ENCODE data around the gene RBMS1. TPM values are rescaled to one million over a fixed set of nuclear protein-coding genes. Genes with fewer than 3 reads are reported as not detected.

The RBMS1 gene
- total RNA-seq, 1 donor: 111 TPM

GRCh38 chr2:160409480-160409879, 84.1 kb downstream of the RBMS1 start:
- no peaks in the 10 kb centered on the region for H3K27me3 ChIP-seq (ENCODE audit: insufficient read depth, low read length)
- peaks cover 70% of the 10 kb centered on the region for H3K79me2 ChIP-seq (ENCODE audit: insufficient read depth, low read length)
- H3K4me3 ChIP-seq (ENCODE audit: insufficient read depth, low read length): no peak overlapping the region
- peaks cover 38% of the 10 kb centered on the region for H3K4me1 ChIP-seq (ENCODE audit: insufficient read depth, low read length)
- H4K20me1 ChIP-seq (ENCODE audit: insufficient read depth, low read length): peaks cover 11% of the 10 kb centered on the region
- TF ChIP-seq, protein P1, sequence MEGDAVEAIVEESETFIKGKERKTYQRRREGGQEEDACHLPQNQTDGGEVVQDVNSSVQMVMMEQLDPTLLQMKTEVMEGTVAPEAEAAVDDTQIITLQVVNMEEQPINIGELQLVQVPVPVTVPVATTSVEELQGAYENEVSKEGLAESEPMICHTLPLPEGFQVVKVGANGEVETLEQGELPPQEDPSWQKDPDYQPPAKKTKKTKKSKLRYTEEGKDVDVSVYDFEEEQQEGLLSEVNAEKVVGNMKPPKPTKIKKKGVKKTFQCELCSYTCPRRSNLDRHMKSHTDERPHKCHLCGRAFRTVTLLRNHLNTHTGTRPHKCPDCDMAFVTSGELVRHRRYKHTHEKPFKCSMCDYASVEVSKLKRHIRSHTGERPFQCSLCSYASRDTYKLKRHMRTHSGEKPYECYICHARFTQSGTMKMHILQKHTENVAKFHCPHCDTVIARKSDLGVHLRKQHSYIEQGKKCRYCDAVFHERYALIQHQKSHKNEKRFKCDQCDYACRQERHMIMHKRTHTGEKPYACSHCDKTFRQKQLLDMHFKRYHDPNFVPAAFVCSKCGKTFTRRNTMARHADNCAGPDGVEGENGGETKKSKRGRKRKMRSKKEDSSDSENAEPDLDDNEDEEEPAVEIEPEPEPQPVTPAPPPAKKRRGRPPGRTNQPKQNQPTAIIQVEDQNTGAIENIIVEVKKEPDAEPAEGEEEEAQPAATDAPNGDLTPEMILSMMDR (IDR thresholded peaks at IDR 0.05; ENCODE audit: extremely low read depth, low read depth, low read length): no peak
- DNase-seq (ENCODE audit: insufficient read length, low spot score, missing footprints): no peak
- H3K4me2 ChIP-seq (ENCODE audit: insufficient read depth, low read length): no peak overlapping the region
- no peaks in the 10 kb centered on the region for H3K36me3 ChIP-seq (ENCODE audit: insufficient read depth, low read length)
- H2AFZ ChIP-seq (ENCODE audit: low read length): no peak overlapping the region
- H3K9me3 ChIP-seq (ENCODE audit: low read depth, low read length): no peaks in the 10 kb centered on the region
- H3K27ac ChIP-seq (ENCODE audit: low read depth, low read length): peak overlapping the region; percentile 24

- no peaks in the 10 kb centered on the region for H3K27me3 ChIP-seq (ENCODE audit: insufficient read depth, low read length)
- no peaks in the 10 kb centered on the region for H3K36me3 ChIP-seq (ENCODE audit: insufficient read depth, low read length)
- H4K20me1 ChIP-seq (ENCODE audit: insufficient read depth, low read length): peaks cover 12% of the 10 kb centered on the region
- H3K4me1 ChIP-seq (ENCODE audit: insufficient read depth, low read length): peaks cover 44% of the 10 kb centered on the region
- no peak overlapping the region for H3K4me3 ChIP-seq (ENCODE audit: insufficient read depth, low read length)
- peaks cover 71% of the 10 kb centered on the region for H3K79me2 ChIP-seq (ENCODE audit: insufficient read depth, low read length)
- DNase-seq (ENCODE audit: insufficient read length, low spot score, missing footprints): no peak
- H2AFZ ChIP-seq (ENCODE audit: low read length): no peak overlapping the region
- peak overlapping the region; percentile 76 for H3K4me2 ChIP-seq (ENCODE audit: insufficient read depth, low read length)
- no peaks in the 10 kb centered on the region for H3K9me3 ChIP-seq (ENCODE audit: low read depth, low read length)
- H3K27ac ChIP-seq (ENCODE audit: low read depth, low read length): peak overlapping the region; percentile 45
- TF ChIP-seq, protein P1 (IDR thresholded peaks at IDR 0.05; ENCODE audit: extremely low read depth, low read depth, low read length): peak; percentile 6
These were observed 84.7 kb downstream of the RBMS1 start for GRCh38 chr2:160408959-160409291.

DNA sequence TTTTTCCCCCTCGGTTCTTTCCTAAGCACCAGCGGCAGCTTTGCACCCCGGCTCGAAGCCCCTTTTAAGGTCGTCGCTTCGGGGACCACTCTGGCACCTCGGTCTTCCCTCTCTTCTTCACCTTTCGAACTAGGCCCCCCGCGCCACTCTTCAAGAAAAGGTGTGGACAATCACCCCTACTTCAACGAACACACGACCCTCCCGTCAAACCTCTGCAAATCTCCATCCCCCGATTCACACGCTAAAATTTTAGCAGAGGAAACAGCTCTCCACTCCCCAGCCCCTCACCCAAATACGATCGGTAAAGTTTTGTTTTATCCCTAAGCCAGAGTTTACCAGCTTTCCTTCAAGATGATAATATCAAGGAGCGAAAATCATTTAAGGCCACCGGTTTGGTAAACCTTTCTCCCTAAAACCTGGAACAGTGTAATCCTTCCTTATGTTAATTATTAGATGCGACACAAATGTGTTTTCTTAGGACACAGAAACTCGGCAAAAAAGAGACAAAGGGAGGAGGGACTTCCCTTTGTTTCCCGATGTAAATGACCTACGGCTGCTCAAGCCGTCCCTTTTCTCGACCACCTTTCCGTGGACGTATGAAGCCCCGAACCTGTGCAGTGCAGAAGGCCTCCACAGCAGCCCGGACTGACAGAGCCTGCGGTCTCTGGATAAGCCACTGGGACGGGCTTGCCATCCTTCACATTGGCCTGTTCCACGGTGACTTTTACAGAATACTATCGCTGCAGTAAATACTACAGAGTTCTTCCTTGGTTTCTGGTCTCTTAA, 85.2 kb downstream of the RBMS1 start:
- peak overlapping the region; percentile 76 for H3K4me2 ChIP-seq (ENCODE audit: insufficient read depth, low read length)
- no peaks in the 10 kb centered on the region for H3K36me3 ChIP-seq (ENCODE audit: insufficient read depth, low read length)
- no peaks in the 10 kb centered on the region for H3K9me3 ChIP-seq (ENCODE audit: low read depth, low read length)
- H3K27ac ChIP-seq (ENCODE audit: low read depth, low read length): peak overlapping the region; percentile 45
- peak overlapping the region; percentile 62 for H3K4me3 ChIP-seq (ENCODE audit: insufficient read depth, low read length)
- TF ChIP-seq, protein P1 (IDR thresholded peaks at IDR 0.05; ENCODE audit: extremely low read depth, low read depth, low read length): no peak
- peaks cover 71% of the 10 kb centered on the region for H3K79me2 ChIP-seq (ENCODE audit: insufficient read depth, low read length)
- peak; percentile 25 for DNase-seq (ENCODE audit: insufficient read length, low spot score, missing footprints)
- no peak overlapping the region for H2AFZ ChIP-seq (ENCODE audit: low read length)
- H3K4me1 ChIP-seq (ENCODE audit: insufficient read depth, low read length): peaks cover 49% of the 10 kb centered on the region
- H3K27me3 ChIP-seq (ENCODE audit: insufficient read depth, low read length): no peaks in the 10 kb centered on the region
- H4K20me1 ChIP-seq (ENCODE audit: insufficient read depth, low read length): peaks cover 16% of the 10 kb centered on the region

DNA sequence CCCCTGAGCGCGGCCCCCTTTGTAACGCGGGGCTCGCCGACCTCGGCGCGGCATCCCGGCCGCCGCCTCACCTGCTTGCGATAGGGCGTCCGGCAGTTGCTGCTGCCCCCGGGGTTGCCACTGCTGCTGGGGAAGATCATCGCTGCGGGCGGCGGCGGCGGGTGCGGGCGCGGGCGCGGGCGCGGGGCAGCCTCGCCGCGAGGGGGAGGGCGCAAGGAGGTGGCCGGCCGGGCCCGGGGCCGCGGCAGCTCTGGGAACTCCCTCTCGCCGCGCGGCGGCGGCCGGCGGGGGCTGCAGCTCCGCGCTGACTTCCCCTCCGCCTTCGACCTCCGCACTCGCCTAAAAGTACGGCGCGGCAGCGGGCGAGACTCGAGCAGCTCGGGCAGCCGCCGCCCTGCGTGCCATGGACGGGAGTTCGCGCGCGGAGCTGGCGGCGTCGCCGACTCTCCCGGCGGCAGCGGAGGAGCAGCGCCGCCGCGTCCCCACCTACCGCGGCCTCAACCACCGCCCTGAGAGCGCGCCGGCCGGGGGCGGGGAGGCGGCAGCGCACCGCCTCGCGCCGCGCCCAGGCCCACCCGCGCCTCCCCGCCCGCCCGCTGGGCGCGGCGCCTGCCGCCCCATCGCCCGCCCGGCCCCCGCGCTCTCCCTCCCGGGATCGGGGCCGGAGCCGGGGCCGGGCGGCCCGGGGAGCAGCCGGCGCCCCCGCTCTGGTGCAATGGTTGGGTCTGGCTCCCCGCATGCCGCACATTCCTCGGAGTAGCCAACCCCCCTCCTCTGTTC, 86.0 kb downstream of the RBMS1 start:
- Histone ChIP-seq H3K4me2 (ENCODE audit: insufficient read depth, low read length) (peak overlapping the region; percentile 96), H3K36me3 (ENCODE audit: insufficient read depth, low read length) (no peaks in the 10 kb centered on the region), H2AFZ (ENCODE audit: low read length) (no peak overlapping the region), H3K4me3 (ENCODE audit: insufficient read depth, low read length) (peak overlapping the region; percentile 83), H3K79me2 (ENCODE audit: insufficient read depth, low read length) (peaks cover 73% of the 10 kb centered on the region), H3K9me3 (ENCODE audit: low read depth, low read length) (no peaks in the 10 kb centered on the region), H3K27ac (ENCODE audit: low read depth, low read length) (peak overlapping the region; percentile 87), H3K27me3 (ENCODE audit: insufficient read depth, low read length) (no peaks in the 10 kb centered on the region), H3K4me1 (ENCODE audit: insufficient read depth, low read length) (peaks cover 57% of the 10 kb centered on the region), H4K20me1 (ENCODE audit: insufficient read depth, low read length) (peaks cover 17% of the 10 kb centered on the region)
- TF ChIP-seq, protein P1 (IDR thresholded peaks at IDR 0.05; ENCODE audit: extremely low read depth, low read depth, low read length): no peak
- peak; percentile 92 for DNase-seq (ENCODE audit: insufficient read length, low spot score, missing footprints)
